Activated T-cell treated with anti-CD3 and anti-CD28 coated beads, Interleukin-2, amount 50 U/mL, for 48 hours (primary cell): Measurements from ENCODE around the gene ERVH48-1.
A peak's percentile ranks its signal among the peaks of the same experiment; 100 is the strongest.
"Not testable (repeated sequence)": the region's sequence is repeated elsewhere in the genome, so short reads cannot be mapped to it uniquely, and the experiment has no call there.

ENCODE experiments used
- DNase-seq, 2 experiments: peaks; one replicate each; pipeline ENCODE4 v3.0.0-alpha.2; 2020

The ERVH48-1 gene

GRCh38 chr21:42938606-42938995, 13.2 kb upstream of the ERVH48-1 start:
- not testable (repeated sequence) for DNase-seq

- DNase-seq, result no peak
These were observed 12.7 kb upstream of the ERVH48-1 start for GRCh38 chr21:42937960-42938605.

- DNase-seq, result not testable (repeated sequence)
These were observed 11.9 kb upstream of the ERVH48-1 start for GRCh38 chr21:42937034-42937940.

GRCh38 chr21:42936360-42936759, 10.9 kb upstream of the ERVH48-1 start:
- DNase-seq, result not testable (repeated sequence)

GRCh38 chr21:42933973-42934372, 8.5 kb upstream of the ERVH48-1 start:
- not testable (repeated sequence) for DNase-seq

GRCh38 chr21:42933137-42933970, 7.9 kb upstream of the ERVH48-1 start:
- DNase-seq, result not testable (repeated sequence)

- not testable (repeated sequence) for DNase-seq
These were observed 7.1 kb upstream of the ERVH48-1 start for GRCh38 chr21:42932378-42933136.

GRCh38 chr21:42931560-42932235, 6.3 kb upstream of the ERVH48-1 start:
- DNase-seq, result no peak

GRCh38 chr21:42929969-42930368, 4.5 kb upstream of the ERVH48-1 start:
- no peak for DNase-seq

- DNase-seq, result not testable (repeated sequence)
These were observed 2.2 kb upstream of the ERVH48-1 start for GRCh38 chr21:42927474-42928200.

GRCh38 chr21:42924433-42924751, 1.0 kb downstream of the ERVH48-1 start:
- DNase-seq, result no peak

GRCh38 chr21:42923553-42924432, 1.6 kb downstream of the ERVH48-1 start:
- peak; percentile 76 to 80 for DNase-seq

GRCh38 chr21:42922918-42923317, 2.5 kb downstream of the ERVH48-1 start:
- no peak for DNase-seq

- DNase-seq, result no peak
These were observed 3.5 kb downstream of the ERVH48-1 start for GRCh38 chr21:42921927-42922326.

- DNase-seq, result no peak
These were observed 7.1 kb downstream of the ERVH48-1 start for GRCh38 chr21:42918291-42918690.

GRCh38 chr21:42913476-42913875, 12.0 kb downstream of the ERVH48-1 start:
- no peak for DNase-seq

- DNase-seq, result not testable (repeated sequence)
These were observed 13.5 kb downstream of the ERVH48-1 start for GRCh38 chr21:42911920-42912319.

- not testable (repeated sequence) for DNase-seq
These were observed 16.9 kb downstream of the ERVH48-1 start for GRCh38 chr21:42908484-42908883.

- DNase-seq, result no peak
These were observed 19.2 kb downstream of the ERVH48-1 start for GRCh38 chr21:42906233-42906632.

GRCh38 chr21:42905195-42905594, 20.2 kb downstream of the ERVH48-1 start:
- DNase-seq, result no peak
